ENCODE data around the gene SLC25A14. TPM values are rescaled to one million over a fixed set of nuclear protein-coding genes. Genes with fewer than 3 reads are reported as not detected.

The SLC25A14 gene
- total and polyA plus RNA-seq, 3 donors from 2014 or later = 15.2 to 19.2 (median 16.8) TPM

- no peak for TF ChIP-seq CTCF (IDR thresholded peaks at IDR 0.05)
- TF ChIP-seq POLR2A (IDR thresholded peaks at IDR 0.05) = no peak
- Histone ChIP-seq H3K27me3 (no peaks in the 10 kb centered on the region), H3K4me3 (no peak overlapping the region), H3K4me1 (no peaks in the 10 kb centered on the region), H3K27ac (no peak overlapping the region), H3K36me3 (ENCODE audit: low read depth, missing control alignments) (no peaks in the 10 kb centered on the region), H3K9me3 (no peaks in the 10 kb centered on the region)
- WGBS, 2 donors = 77 to 100% methylated on average over 1 to 4 of the region's 4 CpGs
- DNase-seq = no peak
- intact Hi-C loops (cut with DNase I; ENCODE audit: low total_unique reads) = no loop called here
These were observed 79.0 kb downstream of the SLC25A14 start for GRCh38 chrX:130418740-130419139.

- H3K4me1 ChIP-seq = no peaks in the 10 kb centered on the region
- 54% methylated on average over 2 of the region's 2 CpGs; no CpG with 5 or more reads in 1 of the 2 donors for WGBS, 2 donors
- no peaks in the 10 kb centered on the region for H3K27me3 ChIP-seq
- H3K27ac ChIP-seq = no peak overlapping the region
- H3K4me3 ChIP-seq = no peak overlapping the region
- H3K9me3 ChIP-seq = no peaks in the 10 kb centered on the region
- intact Hi-C loops (cut with DNase I; ENCODE audit: low total_unique reads) = no loop called here
- no peak for DNase-seq
- no peak for TF ChIP-seq CTCF (IDR thresholded peaks at IDR 0.05)
- TF ChIP-seq POLR2A (IDR thresholded peaks at IDR 0.05) = no peak
- H3K36me3 ChIP-seq (ENCODE audit: low read depth, missing control alignments) = no peaks in the 10 kb centered on the region
These were observed 79.5 kb downstream of the SLC25A14 start for GRCh38 chrX:130419263-130419662.

Small RNAs within 50 kb of the gene (small RNA-seq; reads per million reads assigned to genes)
- gene AL035423.1 (0 reads per million in 2 donors), gene RNU6-1130P (0 reads per million in 2 donors)

Other genes starting within 250 kb of the SLC25A14 start
- gene ELF4, start 229.4 kb upstream of the SLC25A14 start, total RNA-seq = 1 to 10 TPM; 4.2 to 5.0 TPM
- 10.2 TPM for gene ELF4, start 229.4 kb upstream of the SLC25A14 start, polyA plus RNA-seq (ENCODE audit: insufficient read depth, low read depth, low replicate concordance)
- 10 to 100 TPM; 55.1 to 70.1 TPM for gene AIFM1, start 174.1 kb upstream of the SLC25A14 start, total RNA-seq
- gene AIFM1, start 174.1 kb upstream of the SLC25A14 start, polyA plus RNA-seq (ENCODE audit: insufficient read depth, low read depth, low replicate concordance) = 67.1 TPM
- 1 to 10 TPM; 1.4 to 1.7 TPM for gene RAB33A, start 168.0 kb upstream of the SLC25A14 start, total RNA-seq
- gene RAB33A, start 168.0 kb upstream of the SLC25A14 start, polyA plus RNA-seq (ENCODE audit: insufficient read depth, low read depth, low replicate concordance) = 1.3 TPM
- gene ZNF280C, start 71.0 kb upstream of the SLC25A14 start, total RNA-seq = 10 to 100 TPM; 24.5 to 34.4 TPM
- gene ZNF280C, start 71.0 kb upstream of the SLC25A14 start, polyA plus RNA-seq (ENCODE audit: insufficient read depth, low read depth, low replicate concordance) = 12.5 TPM
- under 1 TPM; 0.50 to 0.55 TPM for gene GPR119, start 45.8 kb downstream of the SLC25A14 start, total RNA-seq
- not detected for gene GPR119, start 45.8 kb downstream of the SLC25A14 start, polyA plus RNA-seq (ENCODE audit: insufficient read depth, low read depth, low replicate concordance)
- 10 to 100 TPM; 14.1 to 18.0 TPM for gene RBMX2, start 62.1 kb downstream of the SLC25A14 start, total RNA-seq
- gene RBMX2, start 62.1 kb downstream of the SLC25A14 start, polyA plus RNA-seq (ENCODE audit: insufficient read depth, low read depth, low replicate concordance) = 13.7 TPM

Data from testis (tissue), 3 donors.